Suprapubic skin (tissue), 4 donors: ENCODE results near the gene XIST. TPM values are rescaled to one million over a fixed set of nuclear protein-coding genes. Genes with fewer than 3 reads are reported as not detected.

Experiments
- DNase-seq, 2 donors: peaks; one replicate each; pipeline ENCODE4 v3.0.0-alpha.2; 2019; ENCODE audit warnings: low spot score in 2 of 2
- H3K27ac ChIP-seq: fragments of 200-600 bp; sonication (generic); one replicate; pipeline ENCODE4 v1.5.1; 2019
- H3K27me3 ChIP-seq: fragments of 200-600 bp; sonication (generic); one replicate; pipeline ENCODE4 v1.5.1; 2019
- H3K36me3 ChIP-seq: fragments of 200-600 bp; sonication (generic); one replicate; pipeline ENCODE4 v1.5.1; 2019
- H3K4me1 ChIP-seq: fragments of 200-600 bp; sonication (generic); one replicate; pipeline ENCODE4 v1.5.1; 2019
- H3K4me3 ChIP-seq: fragments of 200-600 bp; sonication (generic); one replicate; pipeline ENCODE4 v1.5.1; 2019; ENCODE audit warnings: mild to moderate bottlenecking
- H3K9me3 ChIP-seq: fragments of 200-600 bp; sonication (generic); one replicate; pipeline ENCODE4 v1.5.1; 2019
- EP300 ChIP-seq: sonication (generic); formaldehyde crosslinking; IDR thresholded peaks from one replicate; pipeline ENCODE4 v1.6.1; 2017; ENCODE audit warnings: antibody characterized with exemption
- POLR2A ChIP-seq, 2 donors: fragments of 450-650 bp; IDR thresholded peaks; one replicate each; pipeline ENCODE4 v1.6.1; 2017; ENCODE audit warnings: antibody characterized with exemption in 2 of 2, mild to moderate bottlenecking in 2 of 2, moderate library complexity in 2 of 2
- POLR2AphosphoS5 ChIP-seq, 3 donors: sonication (generic); formaldehyde crosslinking; IDR thresholded peaks; one replicate each; pipeline ENCODE4 v1.6.1; 2017; ENCODE audit warnings: antibody characterized with exemption in 3 of 3
- WGBS: methylation state at CpG from one replicate; pipeline ENCODE4 v1.1.5; 2018; 5-methylcytosine and 5-hydroxymethylcytosine counted together
- total RNA-seq, 4 donors: library from RNA; depleted of rRNA; stranded (reverse); fragments of >200 nt; gene quantifications; one replicate each; pipeline ENCODE4 v1.1.0, GENCODE V29; 2016
- TF ChIP-seq, protein P1 (sequence below), 2 donors: fragments of 200-600 bp in 1 of 2; fragments of 450-650 bp in 1 of 2; sonication (generic) in 1 of 2; IDR thresholded peaks; one replicate each; pipeline ENCODE4 v1.5.1; 2016 to 2019; ENCODE audit warnings: antibody characterized with exemption in 2 of 2, mild to moderate bottlenecking in 1 of 2, moderate library complexity in 1 of 2

XIST gene
- total RNA-seq, 4 donors from 2014 or later = 0.42 to 789 (median 95.5) TPM

DNA sequence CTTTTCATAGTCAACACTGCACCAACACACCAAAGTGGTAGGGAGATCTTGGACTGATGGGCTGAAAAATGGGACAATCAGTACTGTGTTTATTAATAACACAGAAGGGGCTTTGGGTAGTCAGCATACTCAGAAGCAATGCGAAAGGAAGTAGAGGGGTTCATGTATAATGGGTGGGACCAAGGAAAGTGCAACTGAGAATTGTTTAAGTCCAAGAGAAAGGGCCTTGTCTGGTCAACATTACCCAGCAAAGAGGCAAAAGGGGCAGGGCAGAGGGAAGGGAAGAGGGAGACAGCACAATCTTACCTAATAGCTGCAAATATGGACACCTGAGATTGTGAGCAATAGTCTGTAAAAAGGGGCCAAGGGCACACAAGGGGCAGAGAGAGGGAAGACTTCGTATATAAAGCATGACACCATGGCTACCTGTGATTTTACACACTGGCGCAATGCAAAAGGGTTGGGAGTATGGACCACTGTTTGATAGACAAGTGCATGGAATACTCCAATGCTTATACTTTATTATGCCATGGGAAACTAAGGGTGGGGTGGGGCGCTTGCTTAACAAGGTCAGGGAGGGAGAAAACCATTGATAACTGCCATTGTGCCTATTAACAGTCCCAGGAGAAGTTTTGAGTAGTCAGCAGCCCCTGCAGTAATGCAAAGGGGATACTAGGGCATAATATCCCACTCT lies 9.8 kb downstream of the XIST start:
- Histone ChIP-seq H3K27ac (no peak overlapping the region), H3K4me3 (no peak overlapping the region), H3K36me3 (no peaks in the 10 kb centered on the region), H3K9me3 (no peaks in the 10 kb centered on the region), H3K27me3 (no peaks in the 10 kb centered on the region), H3K4me1 (no peaks in the 10 kb centered on the region)
- TF ChIP-seq, protein P1, sequence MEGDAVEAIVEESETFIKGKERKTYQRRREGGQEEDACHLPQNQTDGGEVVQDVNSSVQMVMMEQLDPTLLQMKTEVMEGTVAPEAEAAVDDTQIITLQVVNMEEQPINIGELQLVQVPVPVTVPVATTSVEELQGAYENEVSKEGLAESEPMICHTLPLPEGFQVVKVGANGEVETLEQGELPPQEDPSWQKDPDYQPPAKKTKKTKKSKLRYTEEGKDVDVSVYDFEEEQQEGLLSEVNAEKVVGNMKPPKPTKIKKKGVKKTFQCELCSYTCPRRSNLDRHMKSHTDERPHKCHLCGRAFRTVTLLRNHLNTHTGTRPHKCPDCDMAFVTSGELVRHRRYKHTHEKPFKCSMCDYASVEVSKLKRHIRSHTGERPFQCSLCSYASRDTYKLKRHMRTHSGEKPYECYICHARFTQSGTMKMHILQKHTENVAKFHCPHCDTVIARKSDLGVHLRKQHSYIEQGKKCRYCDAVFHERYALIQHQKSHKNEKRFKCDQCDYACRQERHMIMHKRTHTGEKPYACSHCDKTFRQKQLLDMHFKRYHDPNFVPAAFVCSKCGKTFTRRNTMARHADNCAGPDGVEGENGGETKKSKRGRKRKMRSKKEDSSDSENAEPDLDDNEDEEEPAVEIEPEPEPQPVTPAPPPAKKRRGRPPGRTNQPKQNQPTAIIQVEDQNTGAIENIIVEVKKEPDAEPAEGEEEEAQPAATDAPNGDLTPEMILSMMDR (IDR thresholded peaks at IDR 0.05) = no peak
- TF ChIP-seq POLR2AphosphoS5 (IDR thresholded peaks at IDR 0.05) (no peak), EP300 (no peak), POLR2A (IDR thresholded peaks at IDR 0.05) (no peak)
- WGBS = 82% methylated on average over 4 of the region's 4 CpGs
- DNase-seq = no peak

DNA sequence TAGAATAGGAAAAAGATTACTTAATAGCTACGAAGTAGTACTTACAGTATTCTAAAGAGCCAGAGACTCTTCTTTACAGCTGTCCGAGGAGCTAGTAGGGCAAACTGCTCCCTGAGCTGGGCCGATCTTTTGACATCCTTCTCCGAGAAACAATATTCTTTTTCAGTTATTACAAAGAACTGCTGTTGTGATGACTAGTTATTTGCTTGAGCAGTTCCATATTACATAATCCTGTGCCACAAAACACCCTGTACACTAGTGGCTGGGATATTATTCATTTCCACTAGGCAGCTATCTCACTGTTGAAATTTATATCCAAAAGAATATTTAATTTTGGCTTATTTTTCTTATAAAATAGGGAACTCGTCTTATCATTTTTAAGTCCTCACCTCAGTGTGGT lies 11.2 kb downstream of the XIST start:
- Histone ChIP-seq H3K9me3 (no peaks in the 10 kb centered on the region), H3K27me3 (no peaks in the 10 kb centered on the region), H3K27ac (no peak overlapping the region), H3K4me3 (no peak overlapping the region), H3K4me1 (no peaks in the 10 kb centered on the region), H3K36me3 (no peaks in the 10 kb centered on the region)
- no peak for DNase-seq
- no peak for TF ChIP-seq EP300
- no peak for TF ChIP-seq POLR2A (IDR thresholded peaks at IDR 0.05)
- TF ChIP-seq, protein P1 (IDR thresholded peaks at IDR 0.05) = no peak
- no peak for TF ChIP-seq POLR2AphosphoS5 (IDR thresholded peaks at IDR 0.05)
- 73% methylated on average over 5 of the region's 5 CpGs for WGBS

DNA sequence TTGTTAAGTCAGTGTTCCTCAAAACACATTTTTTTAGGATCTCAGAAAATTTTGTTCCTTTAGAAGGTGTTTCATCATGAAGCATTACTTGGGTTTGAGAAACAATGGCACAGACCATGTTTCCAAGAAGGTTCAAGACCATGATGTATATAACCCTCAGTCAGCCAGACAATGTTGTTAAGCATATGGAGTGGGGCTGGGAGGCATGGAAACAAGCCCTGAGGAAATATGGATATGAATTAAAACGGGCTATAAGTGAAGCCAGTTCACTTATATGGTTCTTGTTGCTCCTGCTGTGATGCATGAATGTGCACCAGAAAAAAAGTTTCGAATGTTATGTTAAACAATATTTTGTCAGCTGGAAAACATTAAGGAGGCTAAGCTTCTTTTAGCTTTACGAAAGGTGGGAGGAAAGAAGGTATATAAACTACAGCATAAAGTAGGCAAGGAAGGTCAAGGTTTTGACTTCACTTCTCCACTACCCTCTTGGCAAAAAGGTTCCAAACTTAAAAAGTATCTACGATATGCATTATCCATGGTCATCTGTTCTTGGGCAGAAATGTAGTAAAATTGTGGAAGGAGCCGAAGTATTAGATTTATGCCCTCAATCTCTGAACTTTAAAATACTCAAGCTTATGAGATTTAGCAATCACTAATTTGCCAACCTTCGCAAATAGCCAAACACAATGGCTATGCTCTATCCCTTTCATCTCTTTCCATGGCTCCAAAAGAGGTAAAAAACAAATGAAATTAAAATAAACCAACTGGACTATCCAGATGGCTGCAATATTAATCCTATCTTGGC lies 12.2 kb downstream of the XIST start:
- Histone ChIP-seq H3K4me3 (no peak overlapping the region), H3K4me1 (no peaks in the 10 kb centered on the region), H3K9me3 (no peaks in the 10 kb centered on the region), H3K27ac (no peak overlapping the region), H3K27me3 (no peaks in the 10 kb centered on the region), H3K36me3 (no peaks in the 10 kb centered on the region)
- no peak for DNase-seq
- TF ChIP-seq POLR2A (IDR thresholded peaks at IDR 0.05) (no peak), POLR2AphosphoS5 (IDR thresholded peaks at IDR 0.05) (no peak), EP300 (no peak)
- TF ChIP-seq, protein P1 (IDR thresholded peaks at IDR 0.05) = no peak
- WGBS = 68% methylated on average over 6 of the region's 6 CpGs

DNA sequence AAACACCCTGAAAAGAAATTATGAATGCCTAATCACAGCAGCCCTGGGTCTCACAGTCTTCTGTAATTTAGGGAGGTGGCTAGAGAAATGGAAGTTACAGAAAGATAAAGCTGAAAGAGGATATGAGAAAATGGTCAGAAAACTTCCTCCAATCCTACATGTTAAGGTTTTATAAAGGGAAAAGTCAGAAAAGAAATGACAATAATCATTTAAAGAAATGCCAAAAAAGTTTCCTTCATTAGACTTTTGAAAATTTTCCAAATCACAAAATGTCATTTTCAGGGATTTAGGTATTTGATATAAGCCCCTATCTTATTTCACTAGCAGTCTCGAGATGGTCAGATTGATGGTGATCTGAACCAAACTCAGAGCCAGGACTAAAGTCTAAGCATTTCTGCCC lies 13.4 kb downstream of the XIST start:
- no peak overlapping the region for H3K27ac ChIP-seq
- H3K4me3 ChIP-seq = no peak overlapping the region
- no peaks in the 10 kb centered on the region for H3K9me3 ChIP-seq
- no peaks in the 10 kb centered on the region for H3K4me1 ChIP-seq
- H3K36me3 ChIP-seq = no peaks in the 10 kb centered on the region
- TF ChIP-seq POLR2AphosphoS5 (IDR thresholded peaks at IDR 0.05) (no peak), EP300 (no peak), POLR2A (IDR thresholded peaks at IDR 0.05) (no peak)
- TF ChIP-seq, protein P1 (IDR thresholded peaks at IDR 0.05) = no peak
- DNase-seq = no peak
- WGBS = 78% methylated on average over 1 of the region's 1 CpG
- no peaks in the 10 kb centered on the region for H3K27me3 ChIP-seq

DNA sequence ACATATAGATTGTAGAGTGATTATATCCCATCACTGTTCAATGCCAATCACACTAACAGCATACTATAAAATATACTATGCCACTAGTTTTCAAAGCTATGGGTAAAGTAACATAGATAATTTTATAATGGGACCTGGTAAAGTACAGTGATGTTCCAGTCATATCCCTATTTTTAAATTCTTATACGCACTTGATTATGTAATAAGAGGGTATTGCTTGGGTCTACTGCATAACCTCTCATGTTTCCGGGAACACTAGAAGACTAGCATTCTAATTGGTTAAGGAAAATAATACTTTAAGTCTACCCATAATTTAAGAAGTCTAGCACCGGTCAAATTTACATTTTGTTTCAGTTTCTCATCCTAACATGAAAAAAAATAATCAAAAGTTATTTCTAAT lies 14.4 kb downstream of the XIST start:
- TF ChIP-seq, protein P1 (IDR thresholded peaks at IDR 0.05) = no peak
- TF ChIP-seq POLR2AphosphoS5 (IDR thresholded peaks at IDR 0.05) (no peak), POLR2A (IDR thresholded peaks at IDR 0.05) (no peak)

More for the DNA sequence above, 14.4 kb downstream of the XIST start:
- no peaks in the 10 kb centered on the region for H3K9me3 ChIP-seq
- no peaks in the 10 kb centered on the region for H3K4me1 ChIP-seq
- no peaks in the 10 kb centered on the region for H3K27me3 ChIP-seq
- H3K4me3 ChIP-seq = no peak overlapping the region
- no peak for DNase-seq
- no peaks in the 10 kb centered on the region for H3K36me3 ChIP-seq
- H3K27ac ChIP-seq = no peak overlapping the region
- 87% methylated on average over 3 of the region's 3 CpGs for WGBS
